Embryonic facial prominence (tissue), 1 donor: ENCODE results near the gene MAGI2.
"Not testable (repeated sequence)": the region's sequence is repeated elsewhere in the genome, so short reads cannot be mapped to it uniquely, and the experiment has no call there.

ENCODE experiments used
- DNase-seq: peaks from one replicate; pipeline ENCODE4 v3.0.0-alpha.2; 2016; ENCODE audit errors: extremely low spot score

MAGI2 gene

GRCh38 chr7:79051915-79052314, 401.6 kb downstream of the MAGI2 start:
- no peak for DNase-seq

GRCh38 chr7:79050603-79051002, 402.9 kb downstream of the MAGI2 start:
- no peak for DNase-seq

- no peak for DNase-seq
Observed at GRCh38 chr7:79046061-79046460, 407.4 kb downstream of the MAGI2 start.

- no peak for DNase-seq
Observed at GRCh38 chr7:79037001-79037400, 416.5 kb downstream of the MAGI2 start.

GRCh38 chr7:79036356-79036755, 417.1 kb downstream of the MAGI2 start:
- DNase-seq, result no peak

GRCh38 chr7:79035858-79036257, 417.6 kb downstream of the MAGI2 start:
- DNase-seq, result no peak

- no peak for DNase-seq
Observed at GRCh38 chr7:79034730-79035129, 418.7 kb downstream of the MAGI2 start.

GRCh38 chr7:79019711-79020110, 433.8 kb downstream of the MAGI2 start:
- DNase-seq, result not testable (repeated sequence)

- DNase-seq, result no peak
Observed at GRCh38 chr7:79011921-79012320, 441.5 kb downstream of the MAGI2 start.

- DNase-seq, result no peak
Observed at GRCh38 chr7:79009647-79010046, 443.8 kb downstream of the MAGI2 start.

GRCh38 chr7:79008786-79009185, 444.7 kb downstream of the MAGI2 start:
- no peak for DNase-seq

- DNase-seq, result no peak
Observed at GRCh38 chr7:78996013-78996412, 457.5 kb downstream of the MAGI2 start.

- no peak for DNase-seq
Observed at GRCh38 chr7:78993341-78993740, 460.1 kb downstream of the MAGI2 start.

- DNase-seq, result no peak
Observed at GRCh38 chr7:78985509-78985908, 468.0 kb downstream of the MAGI2 start.

GRCh38 chr7:78983483-78983882, 470.0 kb downstream of the MAGI2 start:
- DNase-seq, result no peak

- DNase-seq, result no peak
Observed at GRCh38 chr7:78970440-78970916, 483.0 kb downstream of the MAGI2 start.

- no peak for DNase-seq
Observed at GRCh38 chr7:78968951-78969350, 484.5 kb downstream of the MAGI2 start.

GRCh38 chr7:78967561-78967960, 485.9 kb downstream of the MAGI2 start:
- not testable (repeated sequence) for DNase-seq

- DNase-seq, result no peak
Observed at GRCh38 chr7:78967046-78967445, 486.4 kb downstream of the MAGI2 start.

- DNase-seq, result no peak
Observed at GRCh38 chr7:78959477-78959876, 494.0 kb downstream of the MAGI2 start.

- DNase-seq, result no peak
Observed at GRCh38 chr7:78955329-78955728, 498.1 kb downstream of the MAGI2 start.

- DNase-seq, result no peak
Observed at GRCh38 chr7:78953726-78954363, 499.6 kb downstream of the MAGI2 start.

- no peak for DNase-seq
Observed at GRCh38 chr7:78953090-78953489, 500.4 kb downstream of the MAGI2 start.

GRCh38 chr7:78939669-78940068, 513.8 kb downstream of the MAGI2 start:
- no peak for DNase-seq
